ENCODE data around the gene FAM98A.

The FAM98A gene

GRCh38 chr2:33599175-33599942 is at the start of gene FAM98A:
Gene FAM98A (minus strand): TSS chr2:33599299. CDS start chr2:33599221, 78 bp downstream.
- peak; percentile 99 for DNase-seq

- DNase-seq, result no peak
Measured at GRCh38 chr2:33645861-33646260, 46.8 kb upstream of the FAM98A start.

GRCh38 chr2:33644215-33644614 is 45.1 kb upstream of the FAM98A start:
- no peak for DNase-seq

- no peak for DNase-seq
Measured at GRCh38 chr2:33636001-33636400, 36.9 kb upstream of the FAM98A start.

- peak; percentile 9 for DNase-seq
Measured at GRCh38 chr2:33634261-33634910, 35.3 kb upstream of the FAM98A start.

GRCh38 chr2:33633315-33633714 is 34.2 kb upstream of the FAM98A start:
- DNase-seq, result no peak

- peak; percentile 53 for DNase-seq
Measured at GRCh38 chr2:33632831-33633230, 33.7 kb upstream of the FAM98A start.

- no peak for DNase-seq
Measured at GRCh38 chr2:33628031-33628827, 29.1 kb upstream of the FAM98A start.

GRCh38 chr2:33619028-33619427 is 19.9 kb upstream of the FAM98A start:
- DNase-seq, result no peak

- DNase-seq, result no peak
Measured at GRCh38 chr2:33617989-33618388, 18.9 kb upstream of the FAM98A start.

GRCh38 chr2:33617401-33617800 is 18.3 kb upstream of the FAM98A start:
- no peak for DNase-seq

GRCh38 chr2:33616873-33617272 is 17.8 kb upstream of the FAM98A start:
- DNase-seq, result no peak

- DNase-seq, result no peak
Measured at GRCh38 chr2:33614190-33614589, 15.1 kb upstream of the FAM98A start.

GRCh38 chr2:33607905-33608304 is 8.8 kb upstream of the FAM98A start:
- no peak for DNase-seq

GRCh38 chr2:33607251-33607721 is 8.2 kb upstream of the FAM98A start:
- no peak for DNase-seq

GRCh38 chr2:33606622-33607021 is 7.5 kb upstream of the FAM98A start:
- no peak for DNase-seq

- DNase-seq, result no peak
Measured at GRCh38 chr2:33606100-33606499, 7.0 kb upstream of the FAM98A start.

GRCh38 chr2:33605056-33605455 is 6.0 kb upstream of the FAM98A start:
- no peak for DNase-seq

- DNase-seq, result no peak
Measured at GRCh38 chr2:33603416-33603815, 4.3 kb upstream of the FAM98A start.

GRCh38 chr2:33602201-33602830 is 3.2 kb upstream of the FAM98A start:
- DNase-seq, result no peak

- DNase-seq, result no peak
Measured at GRCh38 chr2:33599943-33600192, 769 bp upstream of the FAM98A start.

GRCh38 chr2:33598561-33599174 is 431 bp downstream of the FAM98A start:
- DNase-seq, result peak; percentile 31

GRCh38 chr2:33597026-33597425 is 2.1 kb downstream of the FAM98A start:
- no peak for DNase-seq

Data from NCI-H2171 treated with DMSO at 0.1 percent for 48 hours (cell line).